H1 (cell line): ENCODE data around the gene TMEM232. TPM values are rescaled to one million over a fixed set of nuclear protein-coding genes. Genes with fewer than 3 reads are reported as not detected.

Experiments
- CTCF ChIA-PET: fragments of 300-600 bp; sonication (Branson Sonifier 250); formaldehyde crosslinking; loops from one replicate; lab custom pipeline; 2021; ENCODE audit not compliant: partially characterized antibody; lab: Charles Lee
- POLR2A ChIA-PET: fragments of 300-600 bp; sonication (Branson Sonifier 250); formaldehyde crosslinking; loops from one replicate; lab custom pipeline; 2021; ENCODE audit warnings: inconsistent platforms; ENCODE audit not compliant: partially characterized antibody; lab: Charles Lee
- DNase-seq, 2 experiments: peaks; one replicate each; pipeline versions ENCODE4 v3.0.0 to v3.0.0-alpha.2; 2010 to 2022; ENCODE audit warnings: low spot score in 2 of 2, low read depth in 1 of 2, mixed read lengths in 1 of 2
- FAIRE-seq: peaks from 2 replicates; lab custom pipeline; 2011; peaks lifted over from hg19 to GRCh38; lab: Jason Lieb, UNC
- H2AFZ ChIP-seq: 2 replicates; pipeline ENCODE4 v1.8.1; 2012; ENCODE audit warnings: low read length, inconsistent platforms
- H2AK5ac ChIP-seq: 2 replicates; pipeline ENCODE4 v1.6.1; 2013; ENCODE audit warnings: low read depth, low read length
- H2BK120ac ChIP-seq: replicated peaks from 2 replicates; pipeline ENCODE3; 2013; ENCODE audit warnings: low read depth, low read length, inconsistent platforms
- H2BK12ac ChIP-seq: 2 replicates; pipeline ENCODE4 v1.6.1; 2013; ENCODE audit warnings: low read depth, low read length
- H2BK15ac ChIP-seq: 2 replicates; pipeline ENCODE4 v1.6.1; 2013; ENCODE audit warnings: low read length
- H2BK20ac ChIP-seq: 2 replicates; pipeline ENCODE4 v1.6.1; 2013; ENCODE audit warnings: low read length
- H2BK5ac ChIP-seq: 2 replicates; pipeline ENCODE4 v1.6.1; 2013; ENCODE audit warnings: low read depth, low read length
- H3K14ac ChIP-seq: 2 replicates; pipeline ENCODE4 v1.6.1; 2013; ENCODE audit warnings: inconsistent platforms; ENCODE audit not compliant: insufficient read length
- H3K18ac ChIP-seq: 2 replicates; pipeline ENCODE4 v1.6.1; 2013; ENCODE audit warnings: low read length; ENCODE audit errors: extremely low read depth
- H3K23ac ChIP-seq: 2 replicates; pipeline ENCODE4 v1.6.1; 2013; ENCODE audit warnings: inconsistent platforms; ENCODE audit not compliant: insufficient read length
- H3K23me2 ChIP-seq: 2 replicates; pipeline ENCODE4 v1.6.1; 2013; ENCODE audit warnings: low read depth, low read length
- H3K27ac ChIP-seq: 2 replicates; pipeline ENCODE4 v1.6.1; 2011; ENCODE audit warnings: low read depth, low read length, inconsistent platforms
- H3K27me3 ChIP-seq, 4 experiments: replicated peaks in 1 of 4; 1 replicate in 1 of 4; 2 replicates in 3 of 4; pipeline versions ENCODE4 v1.6.1 to v1.8.1; 2011 to 2013; ENCODE audit warnings: low read length in 3 of 4, mild to moderate bottlenecking in 3 of 4, inconsistent platforms in 2 of 4, mixed read lengths in 2 of 4, moderate library complexity in 1 of 4; ENCODE audit not compliant: control insufficient read depth in 3 of 4, insufficient read depth in 3 of 4; ENCODE audit errors: extremely low read depth in 1 of 4
- H3K36me3 ChIP-seq, 4 experiments: 2 replicates each; pipeline versions ENCODE4 v1.6.1 to v1.8.1; 2011 to 2013; ENCODE audit warnings: mild to moderate bottlenecking in 4 of 4, low read length in 3 of 4, moderate library complexity in 2 of 4, control low read depth in 1 of 4, inconsistent platforms in 1 of 4; ENCODE audit not compliant: insufficient read depth in 4 of 4, control insufficient read depth in 2 of 4
- H3K4ac ChIP-seq: replicated peaks from 2 replicates; pipeline ENCODE3; 2013; ENCODE audit warnings: low read length, low read depth, mixed read lengths, inconsistent platforms; ENCODE audit not compliant: insufficient read length
- H3K4me1 ChIP-seq, 4 experiments: replicated peaks in 1 of 4; 1 replicate in 1 of 4; 2 replicates in 3 of 4; pipeline versions ENCODE4 v1.6.1 to v1.8.1; 2011 to 2013; ENCODE audit warnings: low read length in 3 of 4, inconsistent platforms in 2 of 4, mixed read lengths in 1 of 4; ENCODE audit not compliant: insufficient read depth in 4 of 4, control insufficient read depth in 3 of 4
- H3K4me2 ChIP-seq, 2 experiments: 2 replicates each; pipeline versions ENCODE4 v1.6.1 to v1.8.1; 2011 to 2013; ENCODE audit warnings: low read depth in 2 of 2, low read length in 2 of 2, control low read depth in 1 of 2, inconsistent platforms in 1 of 2, mild to moderate bottlenecking in 1 of 2; ENCODE audit not compliant: insufficient read depth in 1 of 2
- H3K4me3 ChIP-seq, 4 experiments: fragments of 200-600, 300-600 bp in 1 of 4; sonication (generic), shearing (Covaris generic), sonication (Bioruptor Twin) in 1 of 4; 2 replicates each; pipeline versions ENCODE4 v1.5.1 to v1.8.1; 2011 to 2016; ENCODE audit warnings: low read length in 4 of 4, low read depth in 3 of 4, control low read depth in 2 of 4, inconsistent platforms in 2 of 4, mild to moderate bottlenecking in 2 of 4, mixed read lengths in 1 of 4, moderate library complexity in 1 of 4; ENCODE audit not compliant: insufficient read depth in 2 of 4; ENCODE audit errors: extremely low read depth in 1 of 4
- H3K56ac ChIP-seq: replicated peaks from 2 replicates; pipeline ENCODE3; 2013; ENCODE audit warnings: low read depth, mild to moderate bottlenecking, mixed read lengths, low read length, inconsistent platforms; ENCODE audit not compliant: insufficient read length
- H3K79me1 ChIP-seq: 2 replicates; pipeline ENCODE4 v1.6.1; 2013; ENCODE audit warnings: low read depth, low read length, control low read depth
- H3K79me2 ChIP-seq, 2 experiments: 2 replicates each; pipeline versions ENCODE4 v1.6.1 to v1.8.1; 2012 to 2013; ENCODE audit warnings: low read length in 2 of 2, mild to moderate bottlenecking in 2 of 2, inconsistent platforms in 1 of 2; ENCODE audit not compliant: insufficient read depth in 2 of 2, control insufficient read depth in 1 of 2
- H3K9ac ChIP-seq, 4 experiments: replicated peaks in 1 of 4; 1 replicate in 1 of 4; 2 replicates in 3 of 4; pipeline versions ENCODE4 v1.6.1 to v1.8.1; 2011 to 2013; ENCODE audit warnings: low read depth in 3 of 4, low read length in 3 of 4, control low read depth in 2 of 4, mild to moderate bottlenecking in 2 of 4, moderate library complexity in 2 of 4, inconsistent platforms in 1 of 4; ENCODE audit errors: extremely low read depth in 1 of 4
- H3K9me3 ChIP-seq, 2 experiments: 2 replicates each; pipeline versions ENCODE4 v1.6.1 to v1.8.1; 2012 to 2013; ENCODE audit warnings: mild to moderate bottlenecking in 2 of 2, moderate library complexity in 2 of 2, control low read depth in 1 of 2, inconsistent platforms in 1 of 2, low read depth in 1 of 2, low read length in 1 of 2, mixed read lengths in 1 of 2; ENCODE audit not compliant: insufficient read depth in 2 of 2
- H4K20me1 ChIP-seq, 2 experiments: replicated peaks in 1 of 2; 2 replicates each; pipeline versions ENCODE3 to v1.8.1; 2011 to 2013; ENCODE audit warnings: inconsistent platforms in 2 of 2, low read length in 2 of 2, mild to moderate bottlenecking in 1 of 2; ENCODE audit not compliant: insufficient read depth in 2 of 2, control insufficient read depth in 1 of 2
- H4K5ac ChIP-seq: 2 replicates; pipeline ENCODE4 v1.6.1; 2013; ENCODE audit warnings: low read length, low read depth, mixed read lengths, inconsistent platforms; ENCODE audit not compliant: insufficient read length
- H4K8ac ChIP-seq: 2 replicates; pipeline ENCODE4 v1.8.0; 2013; ENCODE audit warnings: mild to moderate bottlenecking, moderate library complexity, low read length, inconsistent platforms; ENCODE audit not compliant: insufficient read depth; ENCODE audit errors: extremely low read depth
- H4K91ac ChIP-seq: replicated peaks from 2 replicates; pipeline ENCODE3; 2013; ENCODE audit warnings: low read length, mixed read lengths, inconsistent platforms; ENCODE audit not compliant: insufficient read length
- EZH2 ChIP-seq: fragments of 200-600 bp; sonication (generic); IDR thresholded peaks from 2 replicates; pipeline ENCODE4 v1.7.1; 2012; ENCODE audit warnings: low read depth, mild to moderate bottlenecking, moderate library complexity, low read length, inconsistent platforms; ENCODE audit not compliant: severe bottlenecking
- HDAC2 ChIP-seq, 2 experiments: fragments of 300-600 bp in 1 of 2; sonication (generic) in 1 of 2; IDR thresholded peaks; 2 replicates each; pipeline ENCODE4 v1.6.1; 2011 to 2012; ENCODE audit warnings: low read depth in 2 of 2, low read length in 2 of 2, mild to moderate bottlenecking in 2 of 2, moderate library complexity in 2 of 2, borderline replicate concordance in 1 of 2, inconsistent platforms in 1 of 2
- KDM4A ChIP-seq: IDR thresholded peaks from one replicate; pipeline ENCODE4 v1.7.1; 2012; ENCODE audit warnings: low read depth, mild to moderate bottlenecking, moderate library complexity, low read length, inconsistent platforms; ENCODE audit not compliant: severe bottlenecking
- KDM5A ChIP-seq: fragments of 200-600 bp; IDR thresholded peaks from 2 replicates; pipeline ENCODE4 v1.7.1; 2012; ENCODE audit warnings: mild to moderate bottlenecking, low read length, inconsistent platforms, mixed read lengths
- MAFK ChIP-seq: IDR thresholded peaks from 2 replicates; pipeline ENCODE4 v1.6.1; 2012; ENCODE audit warnings: low read depth, mild to moderate bottlenecking, improper control_type of control experiment, low read length
- SAP30 ChIP-seq: fragments of 300-600 bp; sonication (generic); IDR thresholded peaks from 2 replicates; pipeline ENCODE4 v1.7.1; 2012; ENCODE audit warnings: low read length, moderate library complexity, mild to moderate bottlenecking, inconsistent platforms; ENCODE audit not compliant: insufficient read depth, insufficient replicate concordance
- TAF7 ChIP-seq: optimal IDR thresholded peaks from 2 replicates; pipeline ENCODE3; 2011; ENCODE audit warnings: low read depth, mild to moderate bottlenecking, inconsistent platforms, low read length, moderate library complexity, borderline replicate concordance
- WGBS, 2 experiments: shearing (Covaris generic) in 1 of 2; methylation state at CpG; one replicate each; pipeline versions ENCODE4 v1.1.6 to v1.1.7; 2013 to 2015; ENCODE audit warnings: low lambda C conversion rate in 2 of 2, mixed read lengths in 2 of 2, inconsistent platforms in 1 of 2, low coverage in 1 of 2, missing lambda C conversion rate in 1 of 2; ENCODE audit not compliant: insufficient replicate concordance in 2 of 2, insufficient coverage in 1 of 2, insufficient read length in 1 of 2; ENCODE audit errors: extremely low coverage in 1 of 2, missing lambda C conversion rate in 1 of 2; 5-methylcytosine and 5-hydroxymethylcytosine counted together
- polyA plus RNA-seq, 7 experiments: library from polyadenylated mRNA; depleted of rRNA in 3 of 7; stranded (reverse) in 5 of 7; unstranded in 2 of 7; fragments of >200 nt in 5 of 7; fragments of 200-250 nt in 2 of 7; gene quantifications; 1 replicate in 5 of 7; 2 replicates in 1 of 7; 4 replicates in 1 of 7; pipeline versions ENCODE4 v1.2.1 to v1.2.3, GENCODE V29; 2011 to 2013; ENCODE audit warnings: missing spikeins in 2 of 7, mixed read lengths in 2 of 7
- total RNA-seq: library from RNA; stranded (reverse); fragmentation: NEBNext Ultra II Directional; extraction: Animal tissue kit (Norgen Biotek cat#: 25700); gene quantifications from 2 replicates; pipeline ENCODE4 v1.2.1, GENCODE V29; 2021
- TF ChIP-seq, protein P1 (sequence below): IDR thresholded peaks from 2 replicates; pipeline ENCODE4 v1.6.1; 2011; ENCODE audit warnings: low read depth, mild to moderate bottlenecking, low read length; ENCODE audit not compliant: insufficient read depth

The TMEM232 gene
- total and polyA plus RNA-seq, 2 of the 8 experiments (the other 6 are each of a cell fraction or from before 2014, with no cell fraction given), result 0.38 to 1.3 TPM

- no peak overlapping the region for H3K56ac ChIP-seq
- peak overlapping the region; percentile 94 for H4K8ac ChIP-seq
- H3K4me3 ChIP-seq, result peak overlapping the region; percentile 77 to 97 (median 92)
- 1% methylated on average over 14 of the region's 14 CpGs; no CpG with 5 or more reads in 1 of the 2 experiments for WGBS, 2 experiments
- peak overlapping the region; percentile 85 for H2AFZ ChIP-seq
- ChIA-PET CTCF (interaction anchor here (0.6 kb wide), 1 partner anchor 338 kb away, joined by 3 read pairs; no protein-coding TSS in a partner anchor), POLR2A (interaction anchor here (0.9 to 1.0 kb wide), 2 partner anchors 9 to 19 kb away, joined by 3 read pairs; no protein-coding TSS in a partner anchor)
- peaks cover 1% of the 10 kb centered on the region; the same call in 1 of the 2 replicates for H3K23me2 ChIP-seq
- H3K23ac ChIP-seq, result no peak overlapping the region
- peak overlapping the region; percentile 82 to 89 for H3K4me2 ChIP-seq
- 0 out of 4 replicates have a peak, but pooled peaks of 1 of the 2 experiments have one; percentile 24 for TF ChIP-seq HDAC2 (IDR thresholded peaks at IDR 0.05; ENCODE audit: borderline replicate concordance in 1 of 2, low read depth in 2 of 2, low read length in 2 of 2)
- TF ChIP-seq TAF7, result no peak
- TF ChIP-seq KDM5A, result no peak
- TF ChIP-seq SAP30, result peak; percentile 85
- no peak for TF ChIP-seq EZH2
- TF ChIP-seq KDM4A, result peak; percentile 97
- TF ChIP-seq, protein P1, sequence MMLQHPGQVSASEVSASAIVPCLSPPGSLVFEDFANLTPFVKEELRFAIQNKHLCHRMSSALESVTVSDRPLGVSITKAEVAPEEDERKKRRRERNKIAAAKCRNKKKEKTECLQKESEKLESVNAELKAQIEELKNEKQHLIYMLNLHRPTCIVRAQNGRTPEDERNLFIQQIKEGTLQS, result no peak
- TF ChIP-seq MAFK, result no peak
- H3K14ac ChIP-seq, result no peak overlapping the region
- H3K36me3 ChIP-seq, result no peaks in the 10 kb centered on the region
- H2BK15ac ChIP-seq, result no peak overlapping the region
- FAIRE-seq (no peak), DNase-seq (no peak)
- no peak overlapping the region for H2BK5ac ChIP-seq
- no peaks in the 10 kb centered on the region for H4K20me1 ChIP-seq
- H2AK5ac ChIP-seq, result no peak overlapping the region
- H3K18ac ChIP-seq, result no peak overlapping the region
- no peak overlapping the region for H3K4ac ChIP-seq
- H3K79me2 ChIP-seq, result peaks cover 0 to 10% of the 10 kb centered on the region in 2 experiments; a peak in 1 of 4 replicates
- no peaks in the 10 kb centered on the region for H3K27me3 ChIP-seq
- no peak overlapping the region for H4K91ac ChIP-seq
- no peaks in the 10 kb centered on the region; the same call in 1 of the 2 replicates for H3K79me1 ChIP-seq
- no peak overlapping the region for H2BK120ac ChIP-seq
- no peak overlapping the region for H2BK12ac ChIP-seq
- no peak overlapping the region for H2BK20ac ChIP-seq
- H3K27ac ChIP-seq, result no peak overlapping the region
- H3K9me3 ChIP-seq, result no peaks in the 10 kb centered on the region
- 0 out of 7 replicates have a peak, but pooled peaks cover 0 to 2% (median 0%) of the 10 kb centered on the region in 4 experiments for H3K4me1 ChIP-seq
- no peak overlapping the region for H4K5ac ChIP-seq
- H3K9ac ChIP-seq, result peak overlapping the region; percentile 38 to 45 (median 40); a peak in 6 of 7 replicates
Observed at GRCh38 chr5:110738503-110738811, 12.0 kb upstream of the TMEM232 start.
